Rectal smooth muscle tissue (tissue), 1 donor: ENCODE measurements around the gene LGALS3BP.
A peak's percentile ranks its signal among the peaks of the same experiment; 100 is the strongest.

Experiments used
- H3K27ac ChIP-seq: one replicate; pipeline ENCODE4 v1.7.0; 2013; ENCODE audit warnings: low read depth, low read length, inconsistent platforms
- H3K27me3 ChIP-seq: one replicate; pipeline ENCODE4 v1.7.0; 2013; ENCODE audit warnings: low read length; ENCODE audit not compliant: control insufficient read depth, insufficient read depth
- H3K36me3 ChIP-seq: one replicate; pipeline ENCODE4 v1.7.0; 2013; ENCODE audit warnings: low read length; ENCODE audit not compliant: control insufficient read depth, insufficient read depth
- H3K4me1 ChIP-seq: one replicate; pipeline ENCODE4 v1.7.0; 2013; ENCODE audit warnings: low read length; ENCODE audit not compliant: control insufficient read depth, insufficient read depth
- H3K4me3 ChIP-seq: one replicate; pipeline ENCODE4 v1.7.0; 2013; ENCODE audit warnings: low read length
- H3K9ac ChIP-seq: one replicate; pipeline ENCODE4 v1.7.0; 2013; ENCODE audit warnings: low read length

The LGALS3BP gene

GRCh38 chr17:79020631-79021301 lies 41.0 kb upstream of the LGALS3BP start:
- Histone ChIP-seq H3K27me3 (peaks cover 5% of the 10 kb centered on the region), H3K4me3 (no peak overlapping the region), H3K27ac (peak overlapping the region; percentile 17), H3K36me3 (no peaks in the 10 kb centered on the region), H3K9ac (no peak overlapping the region), H3K4me1 (peaks cover 13% of the 10 kb centered on the region)

GRCh38 chr17:79019632-79020584 lies 40.2 kb upstream of the LGALS3BP start:
- Histone ChIP-seq H3K36me3 (no peaks in the 10 kb centered on the region), H3K4me3 (peak overlapping the region; percentile 47), H3K27me3 (peaks cover 5% of the 10 kb centered on the region), H3K27ac (peak overlapping the region; percentile 17), H3K4me1 (peaks cover 10% of the 10 kb centered on the region), H3K9ac (no peak overlapping the region)

DNA sequence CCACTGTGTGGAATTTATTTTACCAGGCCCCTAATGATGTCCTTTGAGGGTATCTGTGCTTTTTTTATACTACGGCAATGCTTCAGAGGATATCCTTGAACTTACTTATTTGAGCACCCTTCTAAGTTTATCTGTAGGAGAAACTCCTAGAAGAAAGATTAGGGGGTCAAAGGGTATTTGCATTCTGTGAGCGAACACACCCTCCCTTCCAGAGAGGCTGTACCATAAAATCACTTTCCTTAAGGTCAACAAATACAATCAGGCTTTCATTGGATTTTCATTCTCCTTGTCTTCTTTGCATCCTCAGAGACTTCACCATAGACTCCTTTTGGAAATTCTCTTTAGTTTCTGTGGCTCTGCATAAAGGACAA lies 39.5 kb upstream of the LGALS3BP start:
- Histone ChIP-seq H3K9ac (no peak overlapping the region), H3K4me1 (peaks cover 10% of the 10 kb centered on the region), H3K36me3 (no peaks in the 10 kb centered on the region), H3K27ac (no peak overlapping the region), H3K4me3 (no peak overlapping the region), H3K27me3 (peaks cover 5% of the 10 kb centered on the region)

- peaks cover 10% of the 10 kb centered on the region for H3K4me1 ChIP-seq
- H3K4me3 ChIP-seq, result no peak overlapping the region
- H3K27me3 ChIP-seq, result peaks cover 5% of the 10 kb centered on the region
- no peaks in the 10 kb centered on the region for H3K36me3 ChIP-seq
- H3K9ac ChIP-seq, result no peak overlapping the region
- H3K27ac ChIP-seq, result no peak overlapping the region
Measured at GRCh38 chr17:79018370-79018695, 38.6 kb upstream of the LGALS3BP start.

DNA sequence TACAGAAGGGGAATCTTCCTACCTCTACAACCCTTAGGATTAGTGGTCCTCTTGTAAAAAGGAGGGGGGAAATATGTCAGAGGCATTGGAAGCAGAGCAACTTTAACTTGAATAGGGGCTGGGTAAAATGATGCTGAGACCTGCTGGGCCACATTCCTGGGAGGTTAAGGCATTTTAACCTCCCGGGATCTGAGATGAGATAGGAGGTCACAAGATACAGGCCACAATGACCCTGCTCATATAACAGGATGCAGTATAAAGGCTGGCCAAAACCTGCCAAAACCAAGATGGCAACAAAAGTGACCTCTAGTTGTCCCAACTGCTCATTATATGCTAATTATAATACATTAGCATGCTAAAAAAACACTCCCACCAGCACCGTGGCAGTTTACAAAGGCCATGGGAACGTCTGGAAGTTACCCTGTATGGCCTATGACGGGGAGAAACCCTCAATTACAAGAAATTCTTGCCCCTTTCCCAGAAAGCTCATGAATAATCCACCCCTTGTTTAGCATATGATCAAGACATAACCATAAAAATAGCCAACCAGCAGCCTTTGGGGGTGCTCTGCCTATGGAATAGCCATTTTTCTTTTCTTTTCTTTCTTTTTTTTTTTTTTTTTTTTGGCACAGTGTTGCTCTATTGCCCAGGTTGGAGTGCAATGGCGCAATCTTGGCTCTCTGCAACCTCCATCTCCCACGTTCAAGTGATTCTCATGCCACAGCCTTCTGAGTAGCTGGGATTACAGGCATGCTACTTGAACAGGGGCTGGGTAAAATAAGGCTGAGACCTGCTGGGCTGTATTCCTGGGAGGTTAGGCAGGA lies 38.0 kb upstream of the LGALS3BP start:
- Histone ChIP-seq H3K36me3 (no peaks in the 10 kb centered on the region), H3K4me3 (no peak overlapping the region), H3K27me3 (peaks cover 1% of the 10 kb centered on the region), H3K9ac (no peak overlapping the region), H3K27ac (no peak overlapping the region), H3K4me1 (peaks cover 10% of the 10 kb centered on the region)

- H3K27me3 ChIP-seq, result no peaks in the 10 kb centered on the region
- no peak overlapping the region for H3K4me3 ChIP-seq
- no peaks in the 10 kb centered on the region for H3K36me3 ChIP-seq
- peaks cover 3% of the 10 kb centered on the region for H3K4me1 ChIP-seq
- H3K27ac ChIP-seq, result no peak overlapping the region
- H3K9ac ChIP-seq, result no peak overlapping the region
Measured at GRCh38 chr17:79014158-79014758, 34.5 kb upstream of the LGALS3BP start.

DNA sequence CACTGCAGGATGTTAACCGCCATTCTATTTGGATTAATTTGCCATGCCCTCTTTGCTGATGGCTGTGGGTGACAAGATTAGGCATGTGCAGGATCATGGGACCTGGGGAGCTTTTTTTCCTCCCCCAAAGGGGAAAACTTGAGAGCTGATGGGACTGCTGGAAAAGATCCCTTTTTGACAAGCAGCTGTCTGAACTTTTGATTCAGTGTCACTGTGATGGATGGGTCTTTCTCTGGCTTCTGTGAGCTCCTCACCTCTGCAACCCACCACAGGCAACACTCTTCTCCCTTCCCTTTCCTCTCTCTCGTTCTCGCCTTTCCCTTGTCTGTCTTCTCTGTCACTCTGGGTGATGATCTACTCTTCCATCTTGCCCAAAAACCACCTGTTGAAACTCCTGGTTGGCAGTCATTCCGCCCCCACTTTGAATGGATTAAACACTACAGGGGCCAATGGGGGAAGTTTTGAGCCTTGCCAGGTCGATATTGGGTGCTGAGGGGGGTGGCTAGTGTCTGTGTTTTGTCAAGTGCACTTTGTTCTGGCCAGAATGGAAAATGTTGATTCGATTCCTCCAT lies 32.9 kb upstream of the LGALS3BP start:
- Histone ChIP-seq H3K27ac (no peak overlapping the region), H3K4me1 (peaks cover 12% of the 10 kb centered on the region), H3K9ac (no peak overlapping the region), H3K27me3 (no peaks in the 10 kb centered on the region), H3K36me3 (no peaks in the 10 kb centered on the region), H3K4me3 (no peak overlapping the region)

- Histone ChIP-seq H3K9ac (no peak overlapping the region), H3K4me3 (no peak overlapping the region), H3K36me3 (no peaks in the 10 kb centered on the region), H3K27me3 (no peaks in the 10 kb centered on the region), H3K27ac (no peak overlapping the region), H3K4me1 (peaks cover 12% of the 10 kb centered on the region)
Measured at GRCh38 chr17:79011451-79012147, 31.9 kb upstream of the LGALS3BP start.

GRCh38 chr17:79010304-79010646 lies 30.6 kb upstream of the LGALS3BP start:
- H3K4me3 ChIP-seq, result peak overlapping the region; percentile 83
- peak overlapping the region; percentile 76 for H3K27ac ChIP-seq
- H3K4me1 ChIP-seq, result peaks cover 12% of the 10 kb centered on the region
- H3K27me3 ChIP-seq, result no peaks in the 10 kb centered on the region
- no peak overlapping the region for H3K9ac ChIP-seq
- no peaks in the 10 kb centered on the region for H3K36me3 ChIP-seq

DNA sequence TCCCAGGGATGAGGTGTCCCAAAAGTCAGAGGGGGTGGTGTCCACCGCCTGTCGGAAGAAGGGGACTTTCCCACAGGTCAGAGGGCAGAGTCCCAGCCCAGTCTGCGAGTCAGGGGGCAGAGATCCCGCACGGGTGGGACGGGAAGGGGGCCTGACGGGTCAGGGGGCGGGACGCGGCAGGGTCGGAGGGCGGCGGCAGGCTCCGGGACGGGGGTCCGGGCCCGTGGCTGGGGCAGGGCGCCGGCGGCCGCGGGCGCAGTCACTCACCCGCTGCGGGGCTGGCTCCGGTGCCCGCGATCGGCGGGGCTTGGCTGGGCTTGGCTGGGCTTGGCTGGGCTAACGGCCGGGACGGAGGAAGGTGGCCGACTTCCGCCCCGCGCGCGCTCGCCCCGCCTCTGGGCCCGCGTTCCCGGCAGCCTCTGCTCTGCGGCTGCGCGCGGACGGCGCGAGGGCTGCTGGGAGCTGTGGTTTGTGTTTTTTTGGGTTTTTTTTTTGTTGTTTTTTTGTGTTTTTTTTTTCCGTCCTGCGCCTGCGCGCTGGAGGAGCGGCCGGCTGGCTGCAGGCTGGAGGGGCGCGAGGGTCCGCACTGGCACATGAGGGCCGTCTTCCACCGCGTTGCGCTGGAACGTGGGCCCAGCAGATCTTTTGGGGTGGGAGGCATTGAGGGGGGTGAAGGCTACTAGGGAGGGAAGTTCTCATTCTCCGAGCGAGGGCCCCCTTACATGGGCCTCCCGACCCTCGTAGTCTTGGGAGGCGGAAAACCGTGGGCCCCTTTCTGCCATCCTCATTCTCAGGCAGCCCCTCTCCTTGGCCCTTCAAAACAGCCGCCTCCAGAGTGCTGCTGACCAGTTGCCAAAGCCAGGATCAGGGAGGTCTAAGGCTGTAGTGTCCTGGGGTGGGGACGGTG lies 29.9 kb upstream of the LGALS3BP start, which contains the start of gene CANT1:
Gene CANT1 (minus strand): TSS at position 368 of the 907 bp plus-strand sequence. CDS start 12,142 bp downstream, outside the sequence.
- peak within 1 kb of the TSS; percentile 83 for H3K4me3 ChIP-seq
- no peaks in the 10 kb centered on the region for H3K27me3 ChIP-seq
- peaks cover 12% of the 10 kb centered on the region for H3K4me1 ChIP-seq
- H3K36me3 ChIP-seq, result no peaks in the 10 kb centered on the region
- peak within 1 kb of the TSS; percentile 76 for H3K27ac ChIP-seq
- H3K9ac ChIP-seq, result peak within 1 kb of the TSS; percentile 99
